T-helper 2 cell treated with Interferon-gamma antibody and Interleukin-4, amounts not matched to agents 5 μg/mL and 100 μg/mL, for 36 hours (primary cell): ENCODE measurements around the gene BEAN1.

ENCODE experiments used
- DNase-seq: peaks from one replicate; pipeline ENCODE4 v3.0.0; 2021; ENCODE audit warnings: low spot score
- H3K27ac Mint-ChIP-seq: one replicate; pipeline ENCODE4 v1.8.0; 2021; ENCODE audit warnings: mild to moderate bottlenecking, mixed read lengths
- H3K27me3 Mint-ChIP-seq: one replicate; pipeline ENCODE4 v1.8.0; 2021; ENCODE audit warnings: low read depth, mixed read lengths
- H3K36me3 Mint-ChIP-seq: one replicate; pipeline ENCODE4 v1.8.0; 2021; ENCODE audit warnings: low read depth, mixed read lengths
- H3K4me1 Mint-ChIP-seq: one replicate; pipeline ENCODE4 v1.8.0; 2021; ENCODE audit warnings: low read depth, mixed read lengths
- H3K4me3 Mint-ChIP-seq: one replicate; pipeline ENCODE4 v1.8.0; 2022; ENCODE audit warnings: mild to moderate bottlenecking, moderate library complexity, mixed read lengths
- H3K9me3 Mint-ChIP-seq: one replicate; pipeline ENCODE4 v1.8.0; 2021; ENCODE audit warnings: mixed read lengths

BEAN1 gene

DNA sequence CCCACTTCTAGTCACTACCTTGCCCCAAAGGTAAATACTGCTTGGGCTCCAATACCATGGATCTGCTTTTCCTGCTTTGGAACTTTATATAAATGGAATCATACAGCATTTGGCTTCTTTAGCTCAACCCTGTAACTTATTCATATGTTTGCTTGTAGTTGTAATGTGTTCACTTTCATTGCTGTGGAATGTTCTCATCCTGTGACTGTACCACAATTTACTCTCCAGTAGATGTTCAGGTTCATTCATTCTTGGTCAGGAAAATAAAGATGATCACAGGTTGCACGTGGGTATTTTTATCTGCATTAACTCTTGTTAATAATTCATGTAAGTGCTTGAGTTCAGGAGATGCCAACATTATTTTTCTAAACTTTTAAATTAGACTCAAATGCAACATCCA, 6.7 kb upstream of the BEAN1 start:
- no peaks in the 10 kb centered on the region for H3K9me3 Mint-ChIP-seq
- DNase-seq, result no peak
- no peaks in the 10 kb centered on the region for H3K36me3 Mint-ChIP-seq
- H3K4me3 Mint-ChIP-seq, result no peak overlapping the region
- H3K27me3 Mint-ChIP-seq, result peaks cover 43% of the 10 kb centered on the region
- H3K4me1 Mint-ChIP-seq, result peaks cover 7% of the 10 kb centered on the region
- no peak overlapping the region for H3K27ac Mint-ChIP-seq

GRCh38 chr16:66421891-66422290, 5.2 kb upstream of the BEAN1 start:
- H3K4me1 Mint-ChIP-seq, result peaks cover 7% of the 10 kb centered on the region
- no peak overlapping the region for H3K4me3 Mint-ChIP-seq
- H3K9me3 Mint-ChIP-seq, result no peaks in the 10 kb centered on the region
- no peak overlapping the region for H3K27ac Mint-ChIP-seq
- no peaks in the 10 kb centered on the region for H3K36me3 Mint-ChIP-seq
- no peak for DNase-seq
- peaks cover 53% of the 10 kb centered on the region for H3K27me3 Mint-ChIP-seq

DNA sequence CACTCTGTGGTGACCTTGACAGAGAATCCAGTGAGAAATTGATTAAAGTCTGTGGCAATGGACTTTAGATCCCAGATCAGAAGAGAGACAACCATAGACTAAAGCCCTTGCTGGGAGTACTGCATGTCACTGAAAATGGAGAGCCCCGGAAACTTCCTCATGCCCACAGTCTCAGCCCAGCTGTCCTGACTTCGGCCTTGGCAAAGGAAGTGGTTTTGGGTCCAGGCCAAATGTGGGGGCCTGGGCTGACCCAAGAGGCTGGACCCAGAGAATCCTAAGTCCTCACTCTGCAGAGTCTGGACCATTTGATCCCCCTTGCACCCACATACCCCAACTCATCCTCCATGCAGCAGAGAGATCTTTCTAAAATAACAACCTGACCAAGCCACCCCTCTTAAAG, 4.7 kb upstream of the BEAN1 start:
- no peaks in the 10 kb centered on the region for H3K9me3 Mint-ChIP-seq
- no peaks in the 10 kb centered on the region for H3K36me3 Mint-ChIP-seq
- H3K4me3 Mint-ChIP-seq, result no peak overlapping the region
- peaks cover 53% of the 10 kb centered on the region for H3K27me3 Mint-ChIP-seq
- DNase-seq, result no peak
- peaks cover 7% of the 10 kb centered on the region for H3K4me1 Mint-ChIP-seq
- no peak overlapping the region for H3K27ac Mint-ChIP-seq

DNA sequence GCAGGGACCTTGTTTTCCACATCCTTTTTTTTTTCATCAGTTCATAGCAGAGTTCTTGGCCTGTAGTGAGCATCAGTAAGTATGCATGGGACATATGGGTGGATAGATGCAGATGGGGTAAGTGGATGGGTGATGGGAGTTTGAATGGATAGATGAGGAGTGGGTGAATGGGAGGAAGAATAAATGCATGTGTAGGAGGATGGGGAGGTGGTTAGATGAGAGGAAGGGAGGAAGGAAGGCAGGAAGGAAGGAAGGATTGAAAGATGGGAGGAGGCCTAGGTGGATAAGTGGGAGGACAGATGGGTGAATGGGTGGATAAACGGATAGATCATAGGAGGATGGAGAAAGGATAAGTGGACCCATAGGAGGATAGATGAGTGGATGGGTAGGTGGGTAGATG, 3.9 kb upstream of the BEAN1 start:
- Mint-ChIP-seq H3K27me3 (peaks cover 55% of the 10 kb centered on the region), H3K36me3 (no peaks in the 10 kb centered on the region), H3K9me3 (no peaks in the 10 kb centered on the region), H3K4me1 (peaks cover 4% of the 10 kb centered on the region), H3K4me3 (no peak overlapping the region), H3K27ac (no peak overlapping the region)
- no peak for DNase-seq

GRCh38 chr16:66425651-66426050, 1.4 kb upstream of the BEAN1 start:
- Mint-ChIP-seq H3K4me1 (no peaks in the 10 kb centered on the region), H3K27ac (no peak overlapping the region), H3K27me3 (peaks cover 75% of the 10 kb centered on the region), H3K36me3 (no peaks in the 10 kb centered on the region), H3K4me3 (no peak overlapping the region), H3K9me3 (no peaks in the 10 kb centered on the region)
- DNase-seq, result no peak

DNA sequence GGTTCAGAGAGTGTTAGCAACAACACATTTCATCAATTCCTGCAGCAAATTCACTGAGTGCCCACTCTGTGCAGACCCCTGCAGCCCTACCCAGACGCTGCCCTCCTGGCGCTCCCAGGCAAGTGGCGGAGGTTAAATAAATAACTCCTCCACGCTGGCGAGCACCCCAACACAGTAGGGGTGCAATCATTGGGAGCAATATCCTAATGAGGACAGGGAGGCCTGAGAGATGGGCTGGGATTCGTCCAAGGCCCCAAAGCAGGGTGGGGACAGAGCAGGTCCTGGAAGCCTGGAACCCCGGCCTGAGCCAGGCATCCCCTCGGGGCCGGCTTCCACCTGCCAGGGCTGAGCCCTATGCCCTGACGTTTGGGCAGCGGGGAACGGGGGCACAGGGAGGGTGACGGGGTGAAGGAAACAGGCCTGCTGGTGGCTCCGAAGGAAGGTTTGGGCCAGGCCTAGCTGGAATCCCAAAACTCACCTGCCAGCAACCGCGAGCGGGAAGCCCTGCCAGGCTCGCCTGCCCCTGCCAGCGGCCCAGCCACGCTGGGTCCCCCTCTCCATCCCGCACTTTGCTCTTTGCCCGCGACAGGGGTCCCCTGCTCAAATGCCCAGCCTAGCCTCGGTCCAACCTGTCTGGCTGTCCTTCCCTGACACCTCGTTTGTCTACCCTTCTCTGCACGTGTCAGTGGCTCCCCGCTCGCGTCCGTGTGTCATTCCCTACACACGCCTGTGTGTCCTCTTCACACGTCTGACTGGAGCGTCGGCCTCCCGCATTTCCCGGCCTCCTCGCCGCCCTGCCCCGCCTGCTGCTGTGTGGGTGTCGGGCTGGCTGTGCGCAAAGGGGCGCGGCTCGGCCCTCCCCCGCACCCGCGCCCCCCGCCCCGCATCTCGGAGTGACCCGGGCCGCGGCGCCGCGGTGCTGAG, 721 bp upstream of the BEAN1 start:
- no peak for DNase-seq
- no peak overlapping the region for H3K4me3 Mint-ChIP-seq
- peaks cover 72% of the 10 kb centered on the region for H3K27me3 Mint-ChIP-seq
- H3K9me3 Mint-ChIP-seq, result no peaks in the 10 kb centered on the region
- no peaks in the 10 kb centered on the region for H3K36me3 Mint-ChIP-seq
- H3K27ac Mint-ChIP-seq, result no peak overlapping the region
- H3K4me1 Mint-ChIP-seq, result no peaks in the 10 kb centered on the region

- peaks cover 79% of the 10 kb centered on the region for H3K27me3 Mint-ChIP-seq
- no peak overlapping the region for H3K4me3 Mint-ChIP-seq
- H3K4me1 Mint-ChIP-seq, result no peaks in the 10 kb centered on the region
- no peak for DNase-seq
- no peaks in the 10 kb centered on the region for H3K9me3 Mint-ChIP-seq
- H3K36me3 Mint-ChIP-seq, result no peaks in the 10 kb centered on the region
- H3K27ac Mint-ChIP-seq, result no peak overlapping the region
Observed at GRCh38 chr16:66427871-66428681, 981 bp downstream of the BEAN1 start.

DNA sequence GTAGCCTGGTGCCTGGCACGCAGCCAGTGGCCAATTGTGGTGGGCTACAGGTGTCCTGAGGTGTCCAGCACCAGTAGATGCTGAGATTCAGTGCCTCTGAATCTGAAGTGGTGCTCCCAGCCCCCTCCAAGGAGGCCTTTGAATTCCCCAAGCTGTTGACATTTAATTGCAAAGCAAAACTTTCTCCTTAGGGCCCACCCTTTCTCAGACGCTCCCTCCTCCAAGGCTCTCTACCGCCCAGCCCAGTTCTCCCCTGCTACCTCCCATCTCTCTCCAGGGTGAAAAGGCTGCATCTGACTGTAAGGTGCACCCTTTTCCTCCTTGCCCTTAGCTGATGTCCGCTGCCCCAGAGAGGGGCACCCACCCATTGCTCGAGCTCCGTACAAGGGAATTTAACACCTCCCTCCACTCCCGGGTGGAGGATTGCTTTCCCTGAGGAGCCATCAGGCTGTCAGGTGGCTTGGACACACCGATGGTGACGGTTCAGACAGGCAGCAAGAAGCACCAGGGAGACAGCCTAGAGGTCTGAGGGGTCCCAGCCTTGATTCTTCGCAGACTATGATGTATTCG, 1.7 kb downstream of the BEAN1 start:
- Mint-ChIP-seq H3K36me3 (no peaks in the 10 kb centered on the region), H3K4me3 (no peak overlapping the region), H3K9me3 (no peaks in the 10 kb centered on the region), H3K27me3 (peaks cover 74% of the 10 kb centered on the region), H3K27ac (no peak overlapping the region), H3K4me1 (no peaks in the 10 kb centered on the region)
- DNase-seq, result no peak

GRCh38 chr16:66429290-66429962, 2.3 kb downstream of the BEAN1 start:
- H3K9me3 Mint-ChIP-seq, result no peaks in the 10 kb centered on the region
- H3K27me3 Mint-ChIP-seq, result peaks cover 68% of the 10 kb centered on the region
- H3K27ac Mint-ChIP-seq, result no peak overlapping the region
- DNase-seq, result no peak
- no peaks in the 10 kb centered on the region for H3K4me1 Mint-ChIP-seq
- H3K4me3 Mint-ChIP-seq, result no peak overlapping the region
- no peaks in the 10 kb centered on the region for H3K36me3 Mint-ChIP-seq

GRCh38 chr16:66430214-66430613, 3.1 kb downstream of the BEAN1 start:
- H3K4me1 Mint-ChIP-seq, result no peaks in the 10 kb centered on the region
- peaks cover 60% of the 10 kb centered on the region for H3K27me3 Mint-ChIP-seq
- no peaks in the 10 kb centered on the region for H3K9me3 Mint-ChIP-seq
- H3K27ac Mint-ChIP-seq, result no peak overlapping the region
- no peaks in the 10 kb centered on the region for H3K36me3 Mint-ChIP-seq
- no peak overlapping the region for H3K4me3 Mint-ChIP-seq
- DNase-seq, result no peak

DNA sequence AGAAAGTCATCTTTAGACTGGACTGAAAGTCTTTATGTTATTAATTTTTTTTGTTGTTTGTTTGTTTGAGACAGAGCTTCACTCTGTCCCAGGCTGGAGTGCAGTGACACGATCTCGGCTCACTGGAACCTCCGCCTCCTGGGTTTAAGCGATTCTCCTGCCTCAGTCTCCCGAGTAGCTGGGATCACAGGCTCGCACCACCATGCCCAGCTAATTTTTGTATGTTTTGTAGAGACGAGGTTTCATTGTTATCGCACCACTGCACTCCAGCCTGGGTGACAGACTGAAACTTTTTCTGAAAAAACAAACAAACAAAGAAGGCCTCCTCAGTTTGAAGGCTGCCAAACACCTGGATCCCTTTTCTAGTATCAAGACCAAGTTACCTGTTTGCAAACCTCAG, 4.7 kb downstream of the BEAN1 start:
- Mint-ChIP-seq H3K27ac (no peak overlapping the region), H3K4me3 (no peak overlapping the region), H3K4me1 (no peaks in the 10 kb centered on the region), H3K27me3 (peaks cover 50% of the 10 kb centered on the region), H3K9me3 (no peaks in the 10 kb centered on the region), H3K36me3 (no peaks in the 10 kb centered on the region)
- DNase-seq, result no peak

DNA sequence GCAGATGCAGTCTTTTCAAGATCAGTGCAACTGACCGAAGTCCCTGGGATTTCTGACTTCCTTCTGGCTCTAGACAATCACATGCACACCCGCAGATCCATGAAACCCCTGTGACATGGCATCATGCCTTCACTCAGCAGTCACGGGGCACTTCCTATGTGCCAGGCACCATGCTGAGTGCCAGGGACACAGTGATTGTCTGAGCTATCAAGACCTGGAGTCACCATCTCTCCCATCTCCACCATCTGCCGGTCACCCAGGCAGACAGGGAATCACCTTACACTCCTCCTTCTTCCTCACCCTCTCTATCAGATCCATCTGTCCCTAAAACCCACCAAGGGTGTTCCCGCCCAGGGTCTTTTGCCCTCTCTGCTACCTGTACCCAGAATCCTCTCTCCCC, 5.3 kb downstream of the BEAN1 start:
- DNase-seq, result no peak
- Mint-ChIP-seq H3K9me3 (no peaks in the 10 kb centered on the region), H3K27ac (no peak overlapping the region), H3K4me3 (no peak overlapping the region), H3K4me1 (no peaks in the 10 kb centered on the region), H3K36me3 (no peaks in the 10 kb centered on the region), H3K27me3 (peaks cover 50% of the 10 kb centered on the region)

DNA sequence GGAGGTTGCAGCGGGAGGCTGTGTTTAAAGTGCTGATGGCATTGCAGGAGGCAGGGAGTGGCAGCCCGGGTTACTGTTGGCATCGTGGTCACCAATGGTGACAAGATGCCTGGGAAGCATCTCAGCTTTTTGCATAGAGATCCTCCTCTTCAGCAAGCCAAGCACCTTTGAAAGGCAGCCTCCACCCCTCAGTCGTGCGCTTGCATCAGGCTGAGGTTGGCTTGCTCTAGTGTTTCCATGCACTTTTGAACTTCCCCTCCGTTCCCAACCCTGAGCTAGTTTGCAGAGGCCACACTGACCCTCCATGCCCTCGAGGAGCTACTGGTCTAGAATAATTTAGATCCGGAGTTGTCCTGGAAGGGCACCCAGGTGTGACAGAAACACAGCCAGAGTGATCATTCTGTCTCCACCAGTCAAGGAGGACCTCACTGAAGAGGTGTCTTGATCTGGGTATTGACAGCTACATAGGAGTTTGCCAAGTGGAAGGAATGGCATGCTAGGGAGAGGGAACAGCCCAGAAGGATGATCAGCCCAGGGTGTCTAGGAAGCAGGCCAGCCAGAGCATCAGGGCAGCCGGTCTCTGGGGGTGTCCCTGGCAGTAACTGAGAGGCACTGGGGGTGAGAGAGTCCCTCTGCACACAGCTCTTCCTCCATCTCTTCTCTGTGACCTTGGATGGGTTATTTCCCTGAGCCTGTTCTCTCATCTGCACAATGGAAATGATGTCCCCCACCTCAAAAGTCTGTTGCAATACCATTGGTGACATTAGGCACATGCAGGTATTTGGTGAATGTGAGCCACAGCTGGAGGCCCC, 7.7 kb downstream of the BEAN1 start:
- Mint-ChIP-seq H3K36me3 (no peaks in the 10 kb centered on the region), H3K4me1 (no peaks in the 10 kb centered on the region), H3K27ac (no peak overlapping the region), H3K4me3 (no peak overlapping the region), H3K27me3 (peaks cover 32% of the 10 kb centered on the region), H3K9me3 (no peaks in the 10 kb centered on the region)
- DNase-seq, result no peak
